ENCODE data around the gene LTBP2.

- no peak for TF ChIP-seq POLR2A (IDR thresholded peaks at IDR 0.05)
- TF ChIP-seq, protein P1, sequence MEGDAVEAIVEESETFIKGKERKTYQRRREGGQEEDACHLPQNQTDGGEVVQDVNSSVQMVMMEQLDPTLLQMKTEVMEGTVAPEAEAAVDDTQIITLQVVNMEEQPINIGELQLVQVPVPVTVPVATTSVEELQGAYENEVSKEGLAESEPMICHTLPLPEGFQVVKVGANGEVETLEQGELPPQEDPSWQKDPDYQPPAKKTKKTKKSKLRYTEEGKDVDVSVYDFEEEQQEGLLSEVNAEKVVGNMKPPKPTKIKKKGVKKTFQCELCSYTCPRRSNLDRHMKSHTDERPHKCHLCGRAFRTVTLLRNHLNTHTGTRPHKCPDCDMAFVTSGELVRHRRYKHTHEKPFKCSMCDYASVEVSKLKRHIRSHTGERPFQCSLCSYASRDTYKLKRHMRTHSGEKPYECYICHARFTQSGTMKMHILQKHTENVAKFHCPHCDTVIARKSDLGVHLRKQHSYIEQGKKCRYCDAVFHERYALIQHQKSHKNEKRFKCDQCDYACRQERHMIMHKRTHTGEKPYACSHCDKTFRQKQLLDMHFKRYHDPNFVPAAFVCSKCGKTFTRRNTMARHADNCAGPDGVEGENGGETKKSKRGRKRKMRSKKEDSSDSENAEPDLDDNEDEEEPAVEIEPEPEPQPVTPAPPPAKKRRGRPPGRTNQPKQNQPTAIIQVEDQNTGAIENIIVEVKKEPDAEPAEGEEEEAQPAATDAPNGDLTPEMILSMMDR (IDR thresholded peaks at IDR 0.05) = no peak
Observed at GRCh38 chr14:74554742-74555362, 57.2 kb downstream of the LTBP2 start.

All from stomach (tissue), 4 donors.